Measurements from ENCODE around the gene DNAJC1.
"Not testable (repeated sequence)": the region's sequence is repeated elsewhere in the genome, so short reads cannot be mapped to it uniquely, and the experiment has no call there.

The DNAJC1 gene

GRCh38 chr10:21899736-21900135, 103.8 kb downstream of the DNAJC1 start:
- no peak for DNase-seq (ENCODE audit: low read depth)

- no peak for DNase-seq (ENCODE audit: low read depth)
Observed at GRCh38 chr10:21895932-21896331, 107.6 kb downstream of the DNAJC1 start.

- no peak for DNase-seq (ENCODE audit: low read depth)
Observed at GRCh38 chr10:21894648-21895342, 108.7 kb downstream of the DNAJC1 start.

- DNase-seq (ENCODE audit: low read depth): no peak
Observed at GRCh38 chr10:21891439-21891838, 112.1 kb downstream of the DNAJC1 start.

- no peak for DNase-seq (ENCODE audit: low read depth)
Observed at GRCh38 chr10:21889477-21890275, 113.9 kb downstream of the DNAJC1 start.

- DNase-seq (ENCODE audit: low read depth): no peak
Observed at GRCh38 chr10:21888959-21889358, 114.6 kb downstream of the DNAJC1 start.

- DNase-seq (ENCODE audit: low read depth): no peak
Observed at GRCh38 chr10:21885940-21886339, 117.6 kb downstream of the DNAJC1 start.

- DNase-seq (ENCODE audit: low read depth): no peak
Observed at GRCh38 chr10:21873198-21873597, 130.3 kb downstream of the DNAJC1 start.

GRCh38 chr10:21872771-21873170, 130.8 kb downstream of the DNAJC1 start:
- not testable (repeated sequence) for DNase-seq (ENCODE audit: low read depth)

- DNase-seq (ENCODE audit: low read depth): no peak
Observed at GRCh38 chr10:21870849-21871248, 132.7 kb downstream of the DNAJC1 start.

GRCh38 chr10:21869087-21869486, 134.4 kb downstream of the DNAJC1 start:
- not testable (repeated sequence) for DNase-seq (ENCODE audit: low read depth)

- peak; percentile 0 for DNase-seq (ENCODE audit: low read depth)
Observed at GRCh38 chr10:21860718-21861117, 142.8 kb downstream of the DNAJC1 start.

GRCh38 chr10:21858455-21858854, 145.1 kb downstream of the DNAJC1 start:
- no peak for DNase-seq (ENCODE audit: low read depth)

GRCh38 chr10:21849607-21850006, 153.9 kb downstream of the DNAJC1 start:
- DNase-seq (ENCODE audit: low read depth): no peak

- DNase-seq (ENCODE audit: low read depth): no peak
Observed at GRCh38 chr10:21843645-21844044, 159.9 kb downstream of the DNAJC1 start.

GRCh38 chr10:21841273-21841672, 162.3 kb downstream of the DNAJC1 start:
- DNase-seq (ENCODE audit: low read depth): not testable (repeated sequence)

- DNase-seq (ENCODE audit: low read depth): not testable (repeated sequence)
Observed at GRCh38 chr10:21837487-21837886, 166.0 kb downstream of the DNAJC1 start.

GRCh38 chr10:21834574-21834973, 169.0 kb downstream of the DNAJC1 start:
- DNase-seq (ENCODE audit: low read depth): not testable (repeated sequence)

- no peak for DNase-seq (ENCODE audit: low read depth)
Observed at GRCh38 chr10:21832821-21833130, 170.8 kb downstream of the DNAJC1 start.

GRCh38 chr10:21831986-21832820, 171.3 kb downstream of the DNAJC1 start:
- peak; percentile 30 for DNase-seq (ENCODE audit: low read depth)

- DNase-seq (ENCODE audit: low read depth): no peak
Observed at GRCh38 chr10:21830037-21830436, 173.5 kb downstream of the DNAJC1 start.

GRCh38 chr10:21827308-21827707, 176.2 kb downstream of the DNAJC1 start:
- DNase-seq (ENCODE audit: low read depth): no peak

GRCh38 chr10:21826725-21827124, 176.8 kb downstream of the DNAJC1 start:
- no peak for DNase-seq (ENCODE audit: low read depth)
